ENCODE results near the gene PPEF1. TPM values are rescaled to one million over a fixed set of nuclear protein-coding genes. Genes with fewer than 3 reads are reported as not detected.

Gene PPEF1
- total and polyA plus RNA-seq, 5 experiments from 2014 or later = 0.26 to 0.75 (median 0.55) TPM; not detected in 2

Other genes starting within 250 kb of the PPEF1 start
- gene RS1, start 35.5 kb upstream of the PPEF1 start, total RNA-seq = not detected
- not detected for gene RS1, start 35.5 kb upstream of the PPEF1 start, polyA plus RNA-seq